GM12801 (cell line): ENCODE data around the gene ENO2.

Experiments used
- TF ChIP-seq, protein P1 (sequence below): IDR thresholded peaks from one replicate; pipeline ENCODE4 v1.5.1; 2011; ENCODE audit warnings: control low read depth; ENCODE audit not compliant: insufficient read length; ENCODE audit errors: extremely low read depth

ENO2 gene

DNA sequence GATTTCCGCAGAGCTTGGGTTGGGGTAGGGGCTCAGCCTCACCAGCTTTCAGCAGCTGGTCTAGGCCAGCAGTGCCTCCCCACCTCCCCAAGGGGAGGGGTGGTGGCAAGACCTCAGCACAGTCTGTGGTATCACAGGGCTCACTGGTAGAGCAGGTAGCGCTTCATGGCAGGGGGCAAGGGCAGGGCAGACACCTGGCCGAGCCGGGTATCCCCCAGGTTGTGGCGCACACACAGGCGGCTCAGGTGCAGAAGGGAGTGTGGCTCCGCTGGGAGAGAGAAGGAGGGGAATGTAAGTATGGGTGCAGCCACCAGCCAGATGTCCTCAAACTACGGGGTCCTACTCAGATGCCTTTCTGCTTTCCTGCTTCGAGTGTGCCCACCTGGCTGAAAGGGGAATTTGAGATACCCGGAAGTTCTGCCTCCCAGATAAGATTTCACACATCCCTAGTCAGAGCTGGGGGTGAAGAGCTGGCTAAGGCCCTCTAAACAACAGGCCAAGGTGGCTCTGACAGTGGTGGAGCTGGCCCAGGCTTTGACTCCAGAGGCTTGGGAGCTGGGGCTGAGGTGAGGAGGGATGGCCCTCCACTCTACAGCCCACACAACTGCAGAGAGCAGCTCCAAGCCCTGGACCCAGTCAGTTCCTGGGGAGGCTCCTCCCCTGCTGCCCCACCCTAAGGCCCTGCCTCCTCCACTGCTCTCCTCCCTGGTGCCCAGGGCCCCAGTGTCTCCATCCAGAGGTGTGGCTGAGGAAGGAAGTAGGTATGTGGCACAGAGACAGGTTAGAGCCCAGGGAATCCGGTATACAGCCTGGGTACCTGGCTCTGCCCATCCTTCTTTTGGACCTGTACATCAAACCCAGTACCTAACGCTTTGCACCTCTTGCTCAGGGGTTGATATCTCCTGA is 43.1 kb upstream of the ENO2 start:
- TF ChIP-seq, protein P1, sequence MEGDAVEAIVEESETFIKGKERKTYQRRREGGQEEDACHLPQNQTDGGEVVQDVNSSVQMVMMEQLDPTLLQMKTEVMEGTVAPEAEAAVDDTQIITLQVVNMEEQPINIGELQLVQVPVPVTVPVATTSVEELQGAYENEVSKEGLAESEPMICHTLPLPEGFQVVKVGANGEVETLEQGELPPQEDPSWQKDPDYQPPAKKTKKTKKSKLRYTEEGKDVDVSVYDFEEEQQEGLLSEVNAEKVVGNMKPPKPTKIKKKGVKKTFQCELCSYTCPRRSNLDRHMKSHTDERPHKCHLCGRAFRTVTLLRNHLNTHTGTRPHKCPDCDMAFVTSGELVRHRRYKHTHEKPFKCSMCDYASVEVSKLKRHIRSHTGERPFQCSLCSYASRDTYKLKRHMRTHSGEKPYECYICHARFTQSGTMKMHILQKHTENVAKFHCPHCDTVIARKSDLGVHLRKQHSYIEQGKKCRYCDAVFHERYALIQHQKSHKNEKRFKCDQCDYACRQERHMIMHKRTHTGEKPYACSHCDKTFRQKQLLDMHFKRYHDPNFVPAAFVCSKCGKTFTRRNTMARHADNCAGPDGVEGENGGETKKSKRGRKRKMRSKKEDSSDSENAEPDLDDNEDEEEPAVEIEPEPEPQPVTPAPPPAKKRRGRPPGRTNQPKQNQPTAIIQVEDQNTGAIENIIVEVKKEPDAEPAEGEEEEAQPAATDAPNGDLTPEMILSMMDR: no peak

DNA sequence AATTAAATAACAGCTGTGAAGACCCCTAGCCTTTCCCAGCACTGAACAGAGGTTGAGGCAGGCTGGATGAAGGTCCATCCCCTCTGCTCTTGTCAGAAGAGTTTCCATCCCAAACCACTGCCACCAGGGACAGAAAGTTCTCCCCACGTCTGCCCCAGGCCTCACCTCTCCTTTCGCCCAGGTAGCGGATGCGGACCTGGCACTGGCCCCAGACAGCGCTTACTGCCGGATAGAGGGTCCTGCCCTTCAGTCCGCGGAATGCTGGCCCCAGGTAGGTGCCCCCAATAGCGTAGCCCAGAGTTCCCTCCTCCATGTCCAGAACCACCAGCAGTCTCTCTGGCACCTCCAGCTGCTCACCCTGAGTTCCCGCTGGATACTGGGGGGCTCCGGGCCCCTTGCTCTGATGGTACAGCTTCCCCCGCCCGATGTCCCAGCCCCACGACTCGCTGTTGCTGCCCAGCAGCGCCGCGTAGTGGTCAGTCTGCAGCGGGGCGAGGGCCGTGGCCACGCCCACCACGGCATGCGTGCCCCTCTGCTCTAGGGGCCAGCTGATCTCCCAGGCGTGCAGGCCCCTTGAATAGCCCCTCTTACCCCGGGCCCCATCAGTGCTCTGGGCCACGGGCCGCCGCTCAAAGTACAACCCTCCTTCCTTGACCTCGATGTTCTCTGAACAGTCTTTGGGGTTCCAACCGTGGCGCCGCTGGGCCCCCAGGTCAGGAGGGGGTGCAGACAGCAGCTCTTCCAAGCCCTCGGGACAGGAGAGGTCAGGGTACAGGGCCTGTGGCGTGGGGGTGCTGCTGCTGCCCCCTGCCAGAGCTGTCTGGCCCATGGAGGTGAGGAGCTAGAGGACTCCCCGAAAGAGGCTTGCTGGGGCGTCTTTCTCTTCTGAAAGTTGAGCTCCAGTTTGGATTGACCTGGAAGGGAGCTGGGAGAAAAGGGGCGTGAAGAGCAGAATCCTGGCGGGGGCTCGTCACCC is 42.0 kb upstream of the ENO2 start:
- TF ChIP-seq, protein P1: no peak

DNA sequence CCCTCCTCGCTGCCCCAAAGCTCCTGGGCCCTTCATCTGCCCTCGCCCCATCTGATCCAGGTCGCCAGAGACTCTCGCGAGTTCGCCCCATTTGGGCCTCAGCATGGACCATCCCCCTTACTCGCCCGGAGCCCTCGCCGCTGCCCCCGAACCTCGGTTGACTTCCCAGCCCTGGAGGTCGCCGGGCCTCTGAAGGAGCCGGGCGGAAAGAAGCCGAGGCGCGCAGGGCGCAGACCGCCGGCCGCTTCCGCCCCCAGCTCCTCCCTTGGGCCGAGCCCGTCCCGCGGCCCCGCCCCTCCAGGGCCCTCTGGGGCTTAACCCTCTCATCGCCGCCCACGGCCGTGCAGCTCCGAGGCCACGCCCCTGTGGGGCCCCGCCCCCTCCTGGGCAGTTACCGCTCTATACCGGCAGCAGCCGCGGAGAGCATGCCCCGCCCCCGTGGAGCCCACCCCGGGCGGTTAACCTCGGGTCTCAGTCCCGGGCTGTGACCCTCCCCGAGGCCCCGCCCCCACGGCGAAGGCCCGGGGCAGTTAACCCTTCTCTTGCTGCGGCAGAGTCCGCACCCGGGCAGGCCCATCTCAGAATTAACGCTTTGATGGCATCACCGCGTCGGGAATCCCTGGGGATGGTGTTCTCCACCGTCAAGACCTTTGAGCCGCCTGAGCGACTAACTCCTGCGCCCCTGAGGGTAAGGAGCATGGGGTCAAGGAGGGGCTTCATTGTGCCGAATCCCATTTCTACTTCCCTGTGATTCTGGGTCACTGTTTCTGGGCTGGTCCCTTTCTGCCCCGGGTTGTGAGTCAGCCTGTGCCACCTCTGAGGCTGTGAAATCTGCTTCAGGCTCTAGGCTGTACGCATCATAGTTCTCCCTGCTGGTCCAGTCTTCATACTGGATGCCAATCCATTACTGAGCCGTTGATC is 41.0 kb upstream of the ENO2 start, which contains the start of gene SPSB2:
TSS of gene SPSB2 (minus strand) at position 210 of the 921 bp plus-strand sequence. CDS start 402 bp downstream, outside the sequence.
- TF ChIP-seq, protein P1: no peak

DNA sequence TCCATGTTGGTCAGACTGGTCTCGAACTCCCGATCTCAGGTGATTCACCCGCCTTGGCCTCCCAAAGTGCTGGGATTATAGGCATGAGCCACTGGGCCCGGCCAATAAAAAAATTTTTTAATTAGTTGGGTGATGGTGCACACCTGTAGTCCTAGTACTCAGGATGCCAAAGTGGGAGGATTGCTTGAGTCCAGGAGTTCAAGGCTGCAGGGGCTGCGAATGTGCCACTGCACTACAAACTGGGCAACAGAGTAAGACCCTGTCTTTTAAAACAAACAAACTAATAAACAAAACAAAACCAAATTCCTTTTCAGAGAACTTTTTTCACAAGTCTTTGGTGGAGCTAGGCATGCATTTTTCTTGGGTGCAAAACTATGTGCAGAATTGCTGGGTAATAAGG is 31.1 kb upstream of the ENO2 start:
- TF ChIP-seq, protein P1: no peak

DNA sequence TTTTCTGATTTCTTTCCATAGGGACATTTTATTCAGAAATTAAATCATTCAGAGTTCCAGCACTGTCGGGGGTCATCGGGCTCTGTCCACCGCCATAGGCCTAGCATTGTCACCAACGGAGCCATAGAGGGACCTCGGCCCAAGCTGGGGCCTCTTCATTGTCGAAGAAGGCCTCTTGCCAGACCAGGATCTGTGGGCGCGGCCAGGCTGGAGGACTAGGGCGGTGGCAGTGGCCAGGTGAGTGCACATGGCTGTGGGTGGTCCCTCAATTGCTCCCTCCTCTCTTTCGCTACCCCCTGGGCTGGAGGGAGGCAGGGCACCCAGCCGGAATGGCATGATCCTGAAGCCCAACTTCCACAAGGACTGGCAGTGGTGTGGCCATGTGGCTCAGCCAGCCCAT is 30.7 kb upstream of the ENO2 start:
- TF ChIP-seq, protein P1: no peak

DNA sequence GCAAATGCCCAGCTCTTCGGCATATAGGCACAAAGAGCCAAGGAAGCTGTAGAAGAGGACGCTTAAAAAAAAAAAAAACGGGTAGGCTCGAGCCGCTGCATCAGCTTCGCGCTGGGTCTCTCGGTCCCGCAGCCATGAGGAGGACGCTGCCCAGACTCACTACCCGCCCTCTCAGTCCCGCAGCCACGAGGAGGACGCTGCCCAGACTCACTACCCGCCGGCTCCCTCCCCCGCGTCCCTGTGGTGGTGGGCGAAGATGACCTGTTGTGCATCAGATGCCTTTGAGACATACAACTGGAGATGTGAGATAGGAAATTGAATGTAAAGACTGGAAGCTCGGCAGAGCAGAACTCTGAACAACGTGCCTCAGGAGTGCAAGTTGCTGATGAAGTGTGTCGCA is 29.8 kb upstream of the ENO2 start:
- TF ChIP-seq, protein P1: no peak
